Stimulated activated CD8-positive, alpha-beta memory T cell treated with anti-CD3 and anti-CD28 coated beads, Interleukin-4, amount 100 ng/mL, for 48 hours (primary cell): Measurements from ENCODE around the gene C16orf92.

ENCODE experiments used
- DNase-seq: peaks from one replicate; pipeline ENCODE4 v3.0.0-alpha.2; 2020

C16orf92 gene

GRCh38 chr16:29989111-29989858 lies 33.7 kb upstream of the C16orf92 start:
- DNase-seq = no peak

DNA sequence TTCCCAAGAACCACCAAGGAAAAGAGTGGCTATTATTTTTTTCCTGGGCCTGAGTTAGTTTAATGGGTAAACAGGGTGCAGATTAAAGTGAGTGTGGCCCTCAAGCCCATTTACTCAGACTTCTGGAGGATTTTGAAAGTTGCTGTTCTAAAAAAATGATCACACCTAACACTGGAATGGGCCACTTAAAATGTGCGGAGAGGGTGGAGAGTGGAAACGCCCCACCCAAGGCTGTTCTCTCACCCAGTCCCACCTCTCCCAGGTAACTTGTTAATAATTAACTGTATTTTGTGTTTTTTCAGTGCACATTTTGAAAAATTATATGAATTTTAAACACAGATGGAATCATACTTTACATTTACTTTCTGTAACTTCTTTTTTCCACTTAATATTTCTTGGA lies 33.0 kb upstream of the C16orf92 start:
- DNase-seq = no peak

GRCh38 chr16:29990883-29991570 lies 32.0 kb upstream of the C16orf92 start:
- no peak for DNase-seq

GRCh38 chr16:29991571-29991904 lies 31.5 kb upstream of the C16orf92 start:
- no peak for DNase-seq

GRCh38 chr16:29992344-29992967 lies 30.5 kb upstream of the C16orf92 start:
- no peak for DNase-seq

- no peak for DNase-seq
Measured at GRCh38 chr16:29993191-29993902, 29.7 kb upstream of the C16orf92 start.

GRCh38 chr16:29993903-29994599 lies 28.9 kb upstream of the C16orf92 start:
- no peak for DNase-seq

- DNase-seq = peak; percentile 85
Measured at GRCh38 chr16:29994600-29995323, 28.2 kb upstream of the C16orf92 start.

- DNase-seq = peak; percentile 91
Measured at GRCh38 chr16:29995324-29995910, 27.6 kb upstream of the C16orf92 start, which contains the start of gene HIRIP3. HIRIP3 (minus strand) TSS chr16:29995617; CDS start chr16:29995605, 12 bp downstream.

DNA sequence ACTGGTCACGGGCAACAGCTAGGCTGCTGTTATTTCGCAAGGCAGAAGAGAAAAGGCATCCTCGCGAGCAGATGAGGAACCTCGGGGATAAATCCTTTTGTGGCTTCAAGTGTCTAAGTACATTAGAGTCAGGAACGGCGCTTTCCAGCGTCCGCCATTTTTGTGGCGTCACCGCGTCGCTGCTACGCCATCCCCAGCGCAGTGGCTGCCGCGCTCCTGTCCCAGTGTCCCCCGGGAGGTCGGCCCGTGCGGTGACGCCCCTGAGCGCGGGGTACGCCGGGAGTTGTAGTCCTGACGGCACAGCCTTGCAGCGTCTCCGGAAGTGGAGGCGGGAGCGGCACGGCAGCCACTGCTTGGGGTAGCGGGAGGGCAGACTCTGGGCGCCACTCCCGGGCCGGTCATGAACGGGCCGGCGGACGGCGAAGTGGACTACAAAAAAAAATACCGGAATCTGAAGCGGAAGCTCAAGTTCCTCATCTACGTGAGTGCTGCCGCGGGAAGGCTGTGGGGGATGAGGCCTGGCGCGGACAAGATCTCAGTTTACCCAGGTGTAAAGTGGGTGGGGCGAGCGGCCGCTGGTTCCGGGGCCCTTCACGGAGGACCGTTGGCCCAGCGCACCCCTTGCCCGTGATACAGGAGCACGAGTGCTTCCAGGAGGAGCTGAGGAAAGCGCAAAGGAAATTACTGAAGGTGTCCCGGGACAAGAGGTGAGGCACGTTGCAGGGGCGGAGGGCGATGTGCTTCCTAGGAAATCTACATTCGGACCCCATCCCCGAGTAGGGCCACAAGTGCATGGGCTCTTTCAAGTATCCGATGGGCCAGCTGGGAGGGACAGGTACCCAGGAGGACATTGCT lies 26.9 kb upstream of the C16orf92 start, which contains the start of gene INO80E:
INO80E (plus strand) TSS at position 331 of the 855 bp plus-strand sequence; CDS start at position 401, 70 bp downstream.
- peak; percentile 100 for DNase-seq

DNA sequence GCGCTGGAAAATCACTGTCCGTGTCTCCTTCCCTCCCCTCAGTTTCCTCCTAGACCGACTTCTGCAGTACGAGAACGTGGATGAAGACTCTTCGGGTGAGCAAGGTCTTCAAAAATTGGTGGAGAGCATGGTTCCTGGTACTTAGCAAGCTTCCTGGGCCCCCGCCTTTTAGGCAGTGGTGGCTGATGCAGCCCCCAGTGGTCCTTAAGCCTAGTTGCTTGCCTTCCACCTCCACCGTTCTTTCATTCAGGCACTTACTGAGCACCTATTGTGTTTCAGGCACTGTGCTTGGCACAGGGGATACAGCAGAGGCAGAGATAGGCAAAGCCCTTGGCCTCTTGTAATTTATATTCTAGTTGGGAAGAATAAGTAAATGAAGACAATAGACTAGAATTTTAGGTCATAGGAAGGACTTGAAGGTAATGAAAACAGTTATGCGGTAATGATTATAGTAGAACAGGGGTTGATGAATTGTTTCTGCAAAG lies 26.2 kb upstream of the C16orf92 start:
- no peak for DNase-seq

- no peak for DNase-seq
Measured at GRCh38 chr16:29999605-30000004, 23.4 kb upstream of the C16orf92 start.

DNA sequence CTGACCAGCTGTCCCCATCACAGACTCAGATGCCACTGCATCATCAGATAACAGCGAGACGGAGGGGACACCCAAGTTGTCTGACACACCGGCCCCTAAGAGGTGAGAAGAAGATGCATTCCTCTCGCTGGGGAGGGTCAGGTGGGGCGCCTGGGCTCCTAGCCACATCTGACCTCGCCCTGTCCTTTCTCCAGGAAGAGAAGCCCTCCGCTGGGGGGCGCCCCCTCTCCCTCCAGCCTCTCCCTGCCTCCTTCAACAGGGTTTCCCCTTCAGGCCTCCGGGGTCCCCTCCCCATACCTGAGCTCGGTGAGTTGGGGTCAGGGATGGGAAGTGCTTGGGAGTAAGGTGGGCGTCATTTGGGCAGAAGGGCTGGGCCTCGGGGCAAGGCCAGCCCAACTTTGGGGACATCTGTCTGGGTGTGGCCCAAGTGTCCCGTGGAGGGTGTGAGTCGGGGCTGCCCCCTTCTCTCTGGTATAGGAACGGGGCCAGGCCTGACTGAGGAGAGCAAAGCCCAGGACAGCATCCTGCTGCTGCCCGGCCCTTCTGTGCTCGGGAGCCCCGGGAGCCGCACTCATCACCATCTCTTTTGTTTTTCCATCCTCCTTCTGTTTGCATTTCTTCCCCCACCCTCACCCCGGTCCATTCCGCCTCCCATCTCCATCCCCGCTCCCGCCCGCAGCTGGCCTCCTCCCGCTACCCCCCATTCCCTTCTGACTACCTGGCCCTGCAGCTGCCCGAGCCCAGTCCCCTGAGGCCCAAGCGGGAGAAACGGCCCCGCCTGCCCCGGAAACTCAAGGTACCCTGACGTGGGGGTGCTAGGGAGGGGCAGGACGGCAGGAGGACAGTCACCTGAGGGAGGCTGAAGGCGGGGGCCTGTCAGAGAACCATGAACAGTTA lies 22.0 kb upstream of the C16orf92 start:
- DNase-seq = no peak

- DNase-seq = no peak
Measured at GRCh38 chr16:30002614-30003346, 20.2 kb upstream of the C16orf92 start.

DNA sequence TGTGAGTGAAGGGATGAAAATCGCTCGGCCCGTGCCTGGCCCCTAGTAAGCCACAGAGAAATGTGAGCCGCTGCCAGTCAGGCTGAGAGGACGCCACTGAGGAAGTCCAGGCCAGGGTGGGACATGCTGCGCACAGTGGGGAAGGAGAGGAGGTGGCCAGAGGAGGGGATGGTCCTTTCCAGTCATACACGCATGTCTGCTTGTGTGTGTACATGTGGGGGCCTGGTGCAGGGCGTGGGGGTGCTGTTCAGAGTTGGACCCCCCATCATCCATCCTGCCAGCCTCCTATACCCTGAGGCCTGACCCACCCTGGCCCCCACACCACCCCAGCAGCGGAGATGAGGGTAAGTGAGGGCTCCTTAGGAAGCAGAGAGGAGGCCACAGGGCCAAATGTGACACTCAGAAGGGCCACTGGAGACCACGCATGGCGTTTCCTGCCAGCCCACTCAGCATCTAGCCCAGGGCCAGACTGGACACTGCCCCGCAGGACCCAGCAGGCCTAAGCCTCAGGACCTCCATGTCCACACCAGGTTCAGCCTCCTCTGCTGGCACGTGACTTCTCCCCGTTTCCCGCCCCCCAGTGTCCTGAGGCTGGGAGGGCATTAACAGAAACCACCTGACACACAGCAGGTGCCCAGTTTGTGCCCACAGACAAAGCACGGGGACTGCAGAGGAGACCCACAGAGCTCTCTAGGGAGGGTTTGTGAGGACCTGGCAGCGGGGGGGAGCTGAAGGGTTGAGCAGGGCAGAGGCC lies 19.2 kb upstream of the C16orf92 start:
- DNase-seq = no peak

DNA sequence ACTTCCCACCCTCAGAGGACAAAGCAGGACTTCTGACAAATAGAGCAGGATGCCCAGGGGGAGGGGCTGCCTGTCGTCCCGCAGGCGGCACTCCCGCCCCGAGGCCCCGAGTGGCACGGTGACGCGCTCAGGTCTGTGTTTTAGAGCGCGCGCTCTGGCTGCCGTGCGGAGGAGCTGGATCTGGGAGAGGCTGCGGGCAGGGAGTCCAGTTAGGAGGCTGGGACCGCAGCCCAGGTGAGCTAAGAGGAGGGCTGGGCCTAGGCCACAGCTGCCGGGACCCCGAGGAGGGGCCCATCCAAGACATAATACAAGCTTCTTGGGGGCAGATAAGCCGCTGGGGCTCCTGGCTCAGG lies 18.6 kb upstream of the C16orf92 start:
- DNase-seq = no peak

DNA sequence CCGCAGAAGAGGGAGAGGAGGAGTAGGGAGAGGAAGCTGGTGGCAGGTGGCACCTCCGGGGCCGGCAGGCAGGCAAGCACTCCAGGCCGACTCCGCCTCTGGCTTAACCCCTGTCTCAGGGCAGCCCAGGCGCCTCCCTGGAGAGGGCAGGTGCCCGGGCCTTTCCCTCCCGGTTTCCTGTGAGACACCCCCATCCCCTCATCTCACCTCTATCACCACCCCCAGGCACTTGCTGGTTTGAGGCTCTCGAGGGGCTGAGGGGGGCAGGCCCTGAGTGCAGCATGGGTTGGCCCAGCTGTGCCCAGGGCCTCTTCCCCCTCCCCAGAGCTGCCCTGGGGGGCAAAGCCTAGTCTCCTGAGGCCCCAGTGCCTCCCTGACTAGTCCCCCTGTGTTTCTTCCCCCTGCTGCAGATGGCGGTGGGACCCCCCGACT lies 18.2 kb upstream of the C16orf92 start:
- no peak for DNase-seq
